ENCODE data around the gene HOXD12.

Gene HOXD12

GRCh38 chr2:176083796-176084261 is 15.8 kb upstream of the HOXD12 start, which contains the start of gene EVX2:
EVX2 (minus strand) TSS chr2:176083962; CDS start chr2:176083776, 186 bp downstream.
- H2AFZ ChIP-seq (ENCODE audit: low read length) = no peak within 1 kb of the TSS
- H3K4me1 ChIP-seq (ENCODE audit: insufficient read depth, low read length, severe bottlenecking) = no peaks in the 10 kb centered on the region
- no peaks in the 10 kb centered on the region for H3K9me2 ChIP-seq (ENCODE audit: low read depth, low read length)
- TF ChIP-seq EZH2 (IDR thresholded peaks at IDR 0.05; ENCODE audit: borderline replicate concordance, low read length) (no peak), CTCF (IDR thresholded peaks at IDR 0.05; ENCODE audit: low read length) (no peak)
- no peak within 1 kb of the TSS for H3K27ac ChIP-seq (ENCODE audit: low read depth, low read length, poor library complexity, severe bottlenecking)
- peaks cover 6% of the 10 kb centered on the region; the same call in 1 of the 2 replicates for H3K27me3 ChIP-seq (ENCODE audit: insufficient read depth, low read length)
- no peaks in the 10 kb centered on the region for H3K79me2 ChIP-seq (ENCODE audit: insufficient read depth, low read length)
- H3K9me3 ChIP-seq (ENCODE audit: low read length) = no peaks in the 10 kb centered on the region
- no peaks in the 10 kb centered on the region for H3F3A ChIP-seq (ENCODE audit: insufficient read depth, low read length)
- H3K9ac ChIP-seq (ENCODE audit: low read length) = no peak within 1 kb of the TSS
- no peaks in the 10 kb centered on the region for H4K20me1 ChIP-seq (ENCODE audit: insufficient read depth, low read length)
- no peaks in the 10 kb centered on the region for H3K36me3 ChIP-seq (ENCODE audit: insufficient read depth, low read length)
- H3K4me3 ChIP-seq (ENCODE audit: low read depth, low read length, poor library complexity, severe bottlenecking) = no peak within 1 kb of the TSS
- no peak within 1 kb of the TSS for H3K4me2 ChIP-seq (ENCODE audit: low read length)

DNA sequence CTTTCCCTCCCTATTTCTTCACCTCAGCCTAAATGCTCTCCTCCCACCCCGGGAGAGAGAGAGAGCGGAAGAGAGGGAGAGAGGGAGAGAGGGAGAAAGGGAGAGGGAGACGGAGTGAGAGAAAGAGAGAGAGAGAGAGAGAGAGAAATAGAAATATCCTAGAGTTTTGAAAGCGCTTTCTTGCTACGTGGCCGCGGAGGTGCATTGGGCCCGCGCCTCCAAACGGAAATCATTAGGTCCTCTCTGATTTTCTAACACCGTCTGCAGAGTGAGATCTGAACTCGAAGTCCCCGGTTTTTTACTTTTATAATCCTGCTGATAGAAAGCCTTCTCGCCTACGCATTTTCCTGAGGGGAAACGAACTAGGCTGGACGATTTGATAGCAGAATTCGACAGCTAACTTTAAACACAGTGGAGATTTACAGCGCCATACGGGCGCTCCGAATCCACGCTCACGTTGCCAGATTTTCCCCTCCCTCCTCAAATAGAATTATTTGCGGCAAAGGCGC is 14.9 kb upstream of the HOXD12 start:
- Histone ChIP-seq H3K36me3 (ENCODE audit: insufficient read depth, low read length) (no peaks in the 10 kb centered on the region), H2AFZ (ENCODE audit: low read length) (no peak overlapping the region), H3K4me2 (ENCODE audit: low read length) (no peak overlapping the region), H4K20me1 (ENCODE audit: insufficient read depth, low read length) (no peaks in the 10 kb centered on the region), H3K79me2 (ENCODE audit: insufficient read depth, low read length) (no peaks in the 10 kb centered on the region), H3K9me2 (ENCODE audit: low read depth, low read length) (no peaks in the 10 kb centered on the region), H3K9me3 (ENCODE audit: low read length) (no peaks in the 10 kb centered on the region), H3K27me3 (ENCODE audit: insufficient read depth, low read length) (peaks cover 6% of the 10 kb centered on the region; the same call in 1 of the 2 replicates), H3K4me3 (ENCODE audit: low read depth, low read length, poor library complexity, severe bottlenecking) (no peak overlapping the region), H3F3A (ENCODE audit: insufficient read depth, low read length) (no peaks in the 10 kb centered on the region), H3K4me1 (ENCODE audit: insufficient read depth, low read length, severe bottlenecking) (no peaks in the 10 kb centered on the region), H3K27ac (ENCODE audit: low read depth, low read length, poor library complexity, severe bottlenecking) (no peak overlapping the region), H3K9ac (ENCODE audit: low read length) (no peak overlapping the region)
- TF ChIP-seq CTCF (IDR thresholded peaks at IDR 0.05; ENCODE audit: low read length) = no peak
- TF ChIP-seq EZH2 (IDR thresholded peaks at IDR 0.05; ENCODE audit: borderline replicate concordance, low read length) = no peak

DNA sequence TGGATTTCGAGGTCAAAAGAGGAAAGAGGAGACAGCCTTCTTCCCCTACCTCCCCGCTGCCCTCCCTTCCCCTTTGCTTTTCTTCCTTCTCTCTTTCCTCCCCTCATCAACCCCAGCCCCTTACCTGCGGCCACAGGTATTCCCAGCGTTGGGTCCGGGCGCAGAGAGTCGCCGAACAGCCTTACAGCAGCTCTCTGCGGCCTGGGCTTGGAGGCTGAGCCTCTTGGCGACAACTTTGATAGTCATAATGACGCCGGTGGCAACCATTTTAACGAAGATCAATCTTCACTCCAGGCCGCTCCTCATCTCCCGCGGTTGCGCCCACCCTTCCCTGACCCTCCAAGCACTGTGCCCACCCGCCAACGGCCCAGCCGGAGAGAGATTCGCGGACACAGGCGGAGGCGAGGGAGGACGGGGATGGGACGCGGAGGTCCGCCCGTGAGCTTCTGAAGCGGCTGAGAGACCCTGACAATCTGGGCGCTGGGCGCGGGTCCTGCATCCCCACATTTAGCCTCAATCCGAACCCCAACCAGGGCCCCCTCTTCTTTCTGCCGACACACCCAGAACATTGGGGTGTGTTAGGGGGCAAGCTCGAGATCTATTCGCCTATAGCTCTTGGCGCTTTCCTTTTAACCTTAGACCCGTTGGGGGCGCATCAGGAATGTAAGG is 14.3 kb upstream of the HOXD12 start:
- no peaks in the 10 kb centered on the region for H3K36me3 ChIP-seq (ENCODE audit: insufficient read depth, low read length)
- H3K27me3 ChIP-seq (ENCODE audit: insufficient read depth, low read length) = peaks cover 6% of the 10 kb centered on the region; the same call in 1 of the 2 replicates
- H3K79me2 ChIP-seq (ENCODE audit: insufficient read depth, low read length) = no peaks in the 10 kb centered on the region
- no peaks in the 10 kb centered on the region for H3K4me1 ChIP-seq (ENCODE audit: insufficient read depth, low read length, severe bottlenecking)
- H3K9me2 ChIP-seq (ENCODE audit: low read depth, low read length) = no peaks in the 10 kb centered on the region
- H4K20me1 ChIP-seq (ENCODE audit: insufficient read depth, low read length) = no peaks in the 10 kb centered on the region
- H3F3A ChIP-seq (ENCODE audit: insufficient read depth, low read length) = no peaks in the 10 kb centered on the region
- H3K9me3 ChIP-seq (ENCODE audit: low read length) = no peaks in the 10 kb centered on the region
- TF ChIP-seq CTCF (IDR thresholded peaks at IDR 0.05; ENCODE audit: low read length) (no peak), EZH2 (IDR thresholded peaks at IDR 0.05; ENCODE audit: borderline replicate concordance, low read length) (no peak)
- no peak overlapping the region for H3K4me2 ChIP-seq (ENCODE audit: low read length)
- H3K4me3 ChIP-seq (ENCODE audit: low read depth, low read length, poor library complexity, severe bottlenecking) = no peak overlapping the region
- H3K27ac ChIP-seq (ENCODE audit: low read depth, low read length, poor library complexity, severe bottlenecking) = no peak overlapping the region
- H3K9ac ChIP-seq (ENCODE audit: low read length) = no peak overlapping the region
- no peak overlapping the region for H2AFZ ChIP-seq (ENCODE audit: low read length)
